ENCODE data around the gene TNFRSF4. TPM values are rescaled to one million over a fixed set of nuclear protein-coding genes. Genes with fewer than 3 reads are reported as not detected.

The TNFRSF4 gene
- total and polyA plus RNA-seq, 10 donors: 6.6 to 23.4 (median 13.6) TPM

DNA sequence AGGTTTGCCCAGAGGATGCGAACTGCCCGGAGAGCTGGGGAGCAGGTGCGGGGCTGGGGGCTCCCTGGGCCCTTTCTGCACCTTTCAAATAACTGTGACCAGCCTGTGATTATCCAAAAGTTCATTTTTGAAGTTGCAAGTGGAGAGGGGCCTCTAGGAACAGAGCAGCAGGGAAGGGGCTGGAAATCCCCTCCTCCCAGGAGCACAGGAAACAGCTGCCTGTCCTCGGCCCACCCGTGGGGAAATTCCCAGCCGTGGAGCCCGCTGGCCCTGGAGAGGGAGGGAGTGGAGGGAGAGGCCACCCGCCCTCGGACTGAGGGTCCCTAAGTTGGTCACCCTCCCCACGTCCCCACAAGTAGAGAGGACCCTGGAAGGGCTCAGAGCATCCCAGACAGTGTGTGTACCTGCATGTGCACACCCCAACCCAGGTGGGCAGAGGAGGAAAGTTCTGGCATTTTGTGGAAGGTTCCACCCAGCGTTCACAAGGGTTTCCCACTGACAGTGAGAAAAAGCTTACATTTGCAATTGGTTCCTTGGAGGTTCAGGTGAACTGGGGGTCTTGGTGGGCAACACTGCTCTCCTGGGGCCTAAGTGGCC, 1.2 kb upstream of the TNFRSF4 start:
- 31 to 53% (median 44%) methylated on average over 6 to 11 of the region's 11 CpGs for WGBS, 5 donors
- peak overlapping the region in 5 of 8 donors; percentile 20 to 82 (median 33) for H3K27ac ChIP-seq
- intact Hi-C loops (cut with DNase I; ENCODE audit: low total_unique reads): no loop called here

DNA sequence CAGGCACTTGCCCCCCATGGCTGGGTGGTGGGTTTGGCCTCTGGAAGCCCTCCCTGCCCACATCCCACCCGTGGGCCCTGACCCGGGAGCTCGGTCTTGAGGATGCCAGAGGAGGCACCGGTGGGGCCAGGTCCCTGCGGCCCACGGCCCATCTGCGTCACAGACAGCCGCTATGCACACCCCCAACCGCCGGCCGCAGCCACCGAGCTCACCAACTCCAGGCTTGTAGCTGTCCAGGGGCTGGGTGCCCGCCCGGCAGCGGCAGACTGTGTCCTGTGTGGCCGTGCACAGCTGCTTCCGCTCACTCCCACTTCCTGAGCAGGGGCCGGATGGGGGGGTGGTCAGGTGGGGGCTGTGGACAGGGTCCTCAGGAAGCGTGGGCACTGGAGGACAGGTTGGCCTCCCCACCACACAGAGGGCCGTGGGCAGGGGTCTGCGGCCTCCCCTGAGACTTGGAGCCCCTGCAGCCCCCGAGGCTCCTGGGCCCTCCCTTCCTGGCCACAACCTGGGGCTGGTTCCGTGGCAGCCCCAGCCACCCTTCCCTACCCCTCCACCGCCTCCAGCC, 1.1 kb downstream of the TNFRSF4 start:
- peaks cover 45 to 91% (median 65%) of the 10 kb centered on the region in 6 donors for H3K4me1 ChIP-seq
- H3K36me3 ChIP-seq: peaks cover 0 to 33% (median 17%) of the 10 kb centered on the region in 6 donors
- H3K27me3 ChIP-seq (replicated peaks in 1 of 7): peaks cover 0 to 54% (median 4%) of the 10 kb centered on the region in 7 donors
- TF ChIP-seq, protein P1, sequence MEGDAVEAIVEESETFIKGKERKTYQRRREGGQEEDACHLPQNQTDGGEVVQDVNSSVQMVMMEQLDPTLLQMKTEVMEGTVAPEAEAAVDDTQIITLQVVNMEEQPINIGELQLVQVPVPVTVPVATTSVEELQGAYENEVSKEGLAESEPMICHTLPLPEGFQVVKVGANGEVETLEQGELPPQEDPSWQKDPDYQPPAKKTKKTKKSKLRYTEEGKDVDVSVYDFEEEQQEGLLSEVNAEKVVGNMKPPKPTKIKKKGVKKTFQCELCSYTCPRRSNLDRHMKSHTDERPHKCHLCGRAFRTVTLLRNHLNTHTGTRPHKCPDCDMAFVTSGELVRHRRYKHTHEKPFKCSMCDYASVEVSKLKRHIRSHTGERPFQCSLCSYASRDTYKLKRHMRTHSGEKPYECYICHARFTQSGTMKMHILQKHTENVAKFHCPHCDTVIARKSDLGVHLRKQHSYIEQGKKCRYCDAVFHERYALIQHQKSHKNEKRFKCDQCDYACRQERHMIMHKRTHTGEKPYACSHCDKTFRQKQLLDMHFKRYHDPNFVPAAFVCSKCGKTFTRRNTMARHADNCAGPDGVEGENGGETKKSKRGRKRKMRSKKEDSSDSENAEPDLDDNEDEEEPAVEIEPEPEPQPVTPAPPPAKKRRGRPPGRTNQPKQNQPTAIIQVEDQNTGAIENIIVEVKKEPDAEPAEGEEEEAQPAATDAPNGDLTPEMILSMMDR (IDR thresholded peaks at IDR 0.05 in 8 of 11, conservative IDR thresholded peaks at IDR 0.05 in 3 of 11): no peak
- peak; percentile 72 to 85 (median 81) for TF ChIP-seq POLR2AphosphoS5 (IDR thresholded peaks at IDR 0.05)
- no peak for TF ChIP-seq POLR2A (IDR thresholded peaks at IDR 0.05)
- 0 to 2% (median 1%) methylated on average over 14 to 24 of the region's 24 CpGs for WGBS, 5 donors
- DNase-seq: peak; percentile 92
- peak overlapping the region; percentile 22 to 64 (median 36) for H3K4me3 ChIP-seq
- peak overlapping the region in 7 of 8 donors; percentile 32 to 82 (median 75) for H3K27ac ChIP-seq
- H3K9me3 ChIP-seq: no peaks in the 10 kb centered on the region
- intact Hi-C loops (cut with DNase I; ENCODE audit: low total_unique reads): no loop called here

More for the DNA sequence above, 1.2 kb upstream of the TNFRSF4 start:
- DNase-seq: no peak
- H3K9me3 ChIP-seq: no peaks in the 10 kb centered on the region
- H3K27me3 ChIP-seq (replicated peaks in 1 of 7): peaks cover 0 to 32% (median 0%) of the 10 kb centered on the region in 7 donors
- peaks cover 32 to 68% (median 51%) of the 10 kb centered on the region in 6 donors for H3K4me1 ChIP-seq
- peaks cover 0 to 56% (median 36%) of the 10 kb centered on the region in 6 donors for H3K36me3 ChIP-seq
- TF ChIP-seq POLR2A (IDR thresholded peaks at IDR 0.05): no peak
- peak in 1 of 3 donors; percentile 34 for TF ChIP-seq POLR2AphosphoS5 (IDR thresholded peaks at IDR 0.05)
- TF ChIP-seq, protein P1 (IDR thresholded peaks at IDR 0.05 in 8 of 11, conservative IDR thresholded peaks at IDR 0.05 in 3 of 11): no peak
- no peak overlapping the region for H3K4me3 ChIP-seq

- WGBS, 5 donors: 78 to 90% (median 83%) methylated on average over 20 to 28 of the region's 28 CpGs
- Histone ChIP-seq H3K4me3 (peak overlapping the region in 5 of 8 donors; percentile 4 to 64 (median 40)), H3K9me3 (no peaks in the 10 kb centered on the region), H3K27ac (peak overlapping the region in 4 of 8 donors; percentile 75 to 82 (median 79)), H3K36me3 (peaks cover 0 to 22% (median 6%) of the 10 kb centered on the region in 6 donors), H3K4me1 (peaks cover 54 to 99% (median 73%) of the 10 kb centered on the region in 6 donors), H3K27me3 (replicated peaks in 1 of 7) (peaks cover 0 to 65% (median 12%) of the 10 kb centered on the region in 7 donors)
- TF ChIP-seq POLR2AphosphoS5 (IDR thresholded peaks at IDR 0.05) (no peak), POLR2A (IDR thresholded peaks at IDR 0.05) (no peak)
- TF ChIP-seq, protein P1 (IDR thresholded peaks at IDR 0.05 in 8 of 11, conservative IDR thresholded peaks at IDR 0.05 in 3 of 11): no peak
- DNase-seq: peak; percentile 73
- intact Hi-C loops (cut with DNase I; ENCODE audit: low total_unique reads): no loop called here
Measured at GRCh38 chr1:1211541-1212441, 2.2 kb downstream of the TNFRSF4 start.

Measured in spleen (tissue), 11 donors.